HepG2 (cell line): ENCODE measurements around the gene MMP17. TPM values are rescaled to one million over a fixed set of nuclear protein-coding genes. Genes with fewer than 3 reads are reported as not detected.
"Not testable (repeated sequence)": the region's sequence is repeated elsewhere in the genome, so short reads cannot be mapped to it uniquely, and the experiment has no call there.

Experiments used
- ATAC-seq: fragments of 200-7000 bp; cut with Tn5 transposase; 3 replicates; pipeline ENCODE4 v1.9.1; 2020; ENCODE audit warnings: mild to moderate bottlenecking, moderate library complexity
- BruUV-seq: library from RNA; stranded (reverse); fragments of 400-500 nt; replicated peaks from 2 replicates; lab custom pipeline; 2021; lab: Mats Ljungman, UMichigan
- CTCF ChIA-PET: fragments of 300-600 bp; formaldehyde crosslinking; extraction: SDS; loops from one replicate; lab custom pipeline; 2021; ENCODE audit warnings: low total read pairs, inconsistent platforms, low intra/inter-chr PET ratio; lab: Yijun Ruan, JAX
- POLR2A ChIA-PET: fragments of 350-600 bp; sonication (Branson Sonifier 250); formaldehyde crosslinking; loops from one replicate; lab custom pipeline; 2020; ENCODE audit warnings: antibody characterized with exemption, inconsistent platforms; lab: Yijun Ruan, JAX
- DNase-seq: peaks from one replicate; pipeline ENCODE4 v3.0.0-alpha.2; 2015; ENCODE audit warnings: low spot score
- FAIRE-seq: peaks from 3 replicates; lab custom pipeline; 2011; peaks lifted over from hg19 to GRCh38; lab: Jason Lieb, UNC
- H2AFZ ChIP-seq: one replicate; pipeline ENCODE4 v1.6.1; 2011; ENCODE audit warnings: low read length, inconsistent platforms
- H3K27ac ChIP-seq: fragments of 300-600 bp; 3 replicates; pipeline ENCODE4 v1.8.0; 2011; ENCODE audit warnings: mixed run types, mild to moderate bottlenecking, mixed read lengths, low read length, inconsistent platforms; ENCODE audit not compliant: insufficient read depth; ENCODE audit errors: extremely low read length
- H3K27me3 ChIP-seq, 2 experiments: fragments of 200-600 bp in 1 of 2; 2 replicates in 1 of 2; 3 replicates in 1 of 2; pipeline versions ENCODE4 v1.6.0 to v1.8.0; 2011; ENCODE audit warnings: low read length in 2 of 2, mild to moderate bottlenecking in 2 of 2, moderate library complexity in 2 of 2, inconsistent platforms in 1 of 2; ENCODE audit not compliant: insufficient read depth in 2 of 2, control insufficient read depth in 1 of 2
- H3K36me3 ChIP-seq, 2 experiments: fragments of 200-600 bp in 1 of 2; replicated peaks in 1 of 2; 2 replicates in 1 of 2; 3 replicates in 1 of 2; pipeline versions ENCODE4 v1.5.1 to v1.8.0; 2011; ENCODE audit warnings: low read length in 2 of 2, inconsistent platforms in 1 of 2; ENCODE audit not compliant: insufficient read depth in 2 of 2, control insufficient read depth in 1 of 2
- H3K4me1 ChIP-seq: 2 replicates; pipeline ENCODE4 v1.5.1; 2012; ENCODE audit warnings: low read length, inconsistent platforms; ENCODE audit not compliant: insufficient read depth
- H3K4me2 ChIP-seq: 2 replicates; pipeline ENCODE4 v1.6.0; 2011; ENCODE audit warnings: low read depth, low read length, inconsistent platforms
- H3K4me3 ChIP-seq, 3 experiments: fragments of 200-600 bp in 1 of 3; sonication (generic), shearing (Covaris generic) in 1 of 3; replicated peaks in 1 of 3; 2 replicates each; pipeline ENCODE4 v1.5.1; 2011 to 2016; ENCODE audit warnings: low read length in 3 of 3, inconsistent platforms in 2 of 3, low read depth in 2 of 3, mild to moderate bottlenecking in 2 of 3, control low read depth in 1 of 3, mixed read lengths in 1 of 3; ENCODE audit not compliant: insufficient read depth in 1 of 3
- H3K79me2 ChIP-seq: one replicate; pipeline ENCODE4 v1.6.1; 2011; ENCODE audit warnings: low read length, inconsistent platforms; ENCODE audit not compliant: insufficient read depth
- H3K9ac ChIP-seq: 2 replicates; pipeline ENCODE4 v1.6.0; 2011; ENCODE audit warnings: mild to moderate bottlenecking, low read depth, low read length, inconsistent platforms; ENCODE audit not compliant: insufficient read depth
- H3K9me3 ChIP-seq: 2 replicates; pipeline ENCODE4 v1.5.1; 2012; ENCODE audit warnings: mild to moderate bottlenecking, low read length
- H4K20me1 ChIP-seq: 2 replicates; pipeline ENCODE4 v1.6.0; 2011; ENCODE audit warnings: inconsistent platforms, mild to moderate bottlenecking, low read length, moderate library complexity; ENCODE audit not compliant: insufficient read depth
- CEBPB ChIP-seq: IDR thresholded peaks from 2 replicates; pipeline ENCODE4 v1.6.1; 2011; ENCODE audit warnings: low read depth, low read length, improper control_type of control experiment, borderline replicate concordance
- FLYWCH1 ChIP-seq: sonication (generic); formaldehyde crosslinking; IDR thresholded peaks from 2 replicates; pipeline ENCODE4 v1.8.1; 2023; ENCODE audit warnings: mild to moderate bottlenecking, missing genetic modification reagents
- FOXC1 ChIP-seq: sonication (generic); formaldehyde crosslinking; IDR thresholded peaks from 2 replicates; pipeline ENCODE4 v1.8.0; 2022; ENCODE audit warnings: mild to moderate bottlenecking, missing genetic modification reagents, borderline replicate concordance
- GATA4 ChIP-seq: sonication (generic); IDR thresholded peaks from 2 replicates; pipeline ENCODE4 v1.6.1; 2016; ENCODE audit warnings: antibody characterized with exemption, low read depth, borderline replicate concordance
- HMG20B ChIP-seq: conservative IDR thresholded peaks from 2 replicates; pipeline ENCODE4 v1.6.1; 2016; ENCODE audit warnings: missing genetic modification reagents, missing compliant biosample characterization
- HNF4A ChIP-seq: sonication (generic); formaldehyde crosslinking; IDR thresholded peaks from 2 replicates; pipeline ENCODE4 v1.4.0; 2020; ENCODE audit warnings: missing genetic modification reagents
- IRF2 ChIP-seq: IDR thresholded peaks from 2 replicates; pipeline ENCODE4 v1.6.1; 2018; ENCODE audit warnings: missing genetic modification reagents, missing compliant biosample characterization
- MXD1 ChIP-seq: sonication (generic); formaldehyde crosslinking; IDR thresholded peaks from 2 replicates; pipeline ENCODE4 v1.4.0; 2020; ENCODE audit warnings: mild to moderate bottlenecking, missing genetic modification reagents
- PTBP1 ChIP-seq: fragments of 200-400 bp; formaldehyde crosslinking; IDR thresholded peaks from 2 replicates; pipeline ENCODE4 v1.6.1; 2018; ENCODE audit warnings: low read length, low read depth; ENCODE audit not compliant: poor library complexity, severe bottlenecking
- RFXAP ChIP-seq: sonication (generic); formaldehyde crosslinking; IDR thresholded peaks from 2 replicates; pipeline ENCODE4 v1.4.0; 2020; ENCODE audit warnings: missing genetic modification reagents, borderline replicate concordance
- TARDBP ChIP-seq: sonication (generic); formaldehyde crosslinking; IDR thresholded peaks from 2 replicates; pipeline ENCODE4 v1.8.0; 2022; ENCODE audit warnings: mild to moderate bottlenecking, missing genetic modification reagents
- ZFAT ChIP-seq: sonication (generic); formaldehyde crosslinking; conservative IDR thresholded peaks from 2 replicates; pipeline ENCODE4 v1.8.1; 2023; ENCODE audit warnings: missing genetic modification reagents, inconsistent platforms
- ZIK1 ChIP-seq: sonication (generic); formaldehyde crosslinking; IDR thresholded peaks from 2 replicates; pipeline ENCODE4 v1.5.0; 2020; ENCODE audit warnings: mild to moderate bottlenecking, low read depth, missing genetic modification reagents, borderline replicate concordance
- ZNF205 ChIP-seq: IDR thresholded peaks from 2 replicates; pipeline ENCODE4 v1.6.1; 2018; ENCODE audit warnings: missing biosample characterization, missing genetic modification reagents
- ZNF512 ChIP-seq: sonication (generic); formaldehyde crosslinking; IDR thresholded peaks from 2 replicates; pipeline ENCODE4 v1.4.0; 2020; ENCODE audit warnings: mild to moderate bottlenecking, missing genetic modification reagents
- ZNF891 ChIP-seq: sonication (generic); formaldehyde crosslinking; IDR thresholded peaks from 2 replicates; pipeline ENCODE4 v1.5.0; 2020; ENCODE audit warnings: mild to moderate bottlenecking, missing genetic modification reagents
- whole genome bisulfite sequencing: methylation state at CpG from one replicate; pipeline ENCODE4 v1.1.6; 2017; ENCODE audit warnings: low lambda C conversion rate; 5-methylcytosine and 5-hydroxymethylcytosine counted together
- in situ Hi-C: cut with HindIII; loops from 2 replicates; pipeline ENCODE4 v1.10.0; 2017; ENCODE audit warnings: low pct_unique_long_range_greater_than_20kb; ENCODE audit not compliant: extremely low pct_ligation_motif_present
- intact Hi-C: fragments of 100-400 bp; cut with micrococcal nuclease; formaldehyde crosslinking; loops from one replicate; pipeline ENCODE4 v1.10.0; 2022; ENCODE audit not compliant: unreplicated experiment
- polyA plus RNA-seq, 8 experiments: library from polyadenylated mRNA; depleted of rRNA in 3 of 8; stranded (reverse) in 7 of 8; unstranded in 1 of 8; fragments of >200 nt; fragmentation: Illumina TruSeq in 4 of 8; extraction: Trizol in 4 of 8; gene quantifications; 2 replicates each; pipeline versions ENCODE4 v1.2.1 to v1.2.3, GENCODE V29; 2011 to 2016; ENCODE audit warnings: low read depth in 4 of 8, missing spikeins in 1 of 8, mixed read lengths in 1 of 8; ENCODE audit not compliant: insufficient read depth in 1 of 8
- total RNA-seq, 5 experiments: library from RNA; depleted of rRNA; stranded (reverse); fragments of >200 nt; fragmentation: Illumina TruSeq; extraction: Trizol; gene quantifications; 2 replicates each; pipeline ENCODE4 v1.2.3, GENCODE V29; 2016; ENCODE audit warnings: low read depth in 1 of 5

Gene MMP17
- total and polyA plus RNA-seq, 2 of the 13 experiments (the other 11 are each of a cell fraction or from before 2014, with no cell fraction given): 0.55 to 0.80 TPM

GRCh38 chr12:131873293-131873692 lies 45.1 kb downstream of the MMP17 start:
- Histone ChIP-seq H4K20me1 (no peaks in the 10 kb centered on the region), H3K9me3 (no peaks in the 10 kb centered on the region), H3K36me3 (no peaks in the 10 kb centered on the region), H3K79me2 (no peaks in the 10 kb centered on the region)
- no peak for ATAC-seq
- TF ChIP-seq HNF4A: no peak
- no peak for TF ChIP-seq ZFAT (CRISPR knock-in tag)
- no peak for TF ChIP-seq ZNF205
- no peak for TF ChIP-seq HMG20B (CRISPR knock-in tag)
- TF ChIP-seq FOXC1 (CRISPR knock-in tag): no peak
- TF ChIP-seq GATA4: no peak
- TF ChIP-seq FLYWCH1 (CRISPR knock-in tag): no peak
- no peak for TF ChIP-seq RFXAP (CRISPR knock-in tag)
- no peak for TF ChIP-seq ZNF891 (CRISPR knock-in tag)
- no peak for TF ChIP-seq TARDBP (CRISPR knock-in tag)
- no peak for TF ChIP-seq ZIK1 (CRISPR knock-in tag)
- TF ChIP-seq IRF2 (CRISPR knock-in tag): no peak
- TF ChIP-seq PTBP1: no peak
- no peak for TF ChIP-seq CEBPB
- no peak for TF ChIP-seq MXD1
- TF ChIP-seq ZNF512 (CRISPR knock-in tag): no peak
- TF ChIP-seq, all 625 proteins: peak for 0
- Histone ChIP-seq H3K27me3 (peaks cover 0 to 13% of the 10 kb centered on the region in 2 experiments; a peak in 1 of 5 replicates), H3K4me2 (no peak overlapping the region), H3K9ac (no peak overlapping the region), H3K4me1 (peaks cover 9% of the 10 kb centered on the region; the same call in 1 of the 2 replicates), H3K4me3 (no peak overlapping the region), H3K27ac (no peak overlapping the region), H2AFZ (no peak overlapping the region)
- ChIA-PET POLR2A (interaction anchor here (1.8 kb wide), 1 partner anchor 13 kb away, joined by 6 read pairs; no protein-coding TSS in a partner anchor), CTCF (no interaction called here)
- intact Hi-C loops (no loop called here), in situ Hi-C loops (no loop called here)
- BruUV-seq: no TSS peak
- DNase-seq (no peak), FAIRE-seq (no peak)
- 90% methylated on average over 21 of the region's 21 CpGs for WGBS

- FAIRE-seq, H3K27ac ChIP-seq, BruUV-seq, intact Hi-C loops, H3K9me3 ChIP-seq, H3K36me3 ChIP-seq, POLR2A ChIA-PET, H3K4me1 ChIP-seq, H2AFZ ChIP-seq, H3K4me3 ChIP-seq, H4K20me1 ChIP-seq, ATAC-seq, in situ Hi-C loops, H3K79me2 ChIP-seq, DNase-seq, CTCF ChIA-PET, H3K4me2 ChIP-seq, H3K9ac ChIP-seq: not testable (repeated sequence)
- H3K27me3 ChIP-seq: peaks cover 0 to 17% of the 10 kb centered on the region in 2 experiments; a peak in 1 of 5 replicates
- 18% methylated on average over 6 of the region's 6 CpGs for WGBS
Measured at GRCh38 chr12:131874972-131875371, 46.8 kb downstream of the MMP17 start.
